Fibroblast of lung (primary cell): ENCODE results near the gene KLHL41.

ENCODE experiments used
- CTCF ChIP-seq, 2 donors: IDR thresholded peaks in 1 of 2; conservative IDR thresholded peaks in 1 of 2; 1 replicate in 1 of 2; 2 replicates in 1 of 2; pipeline ENCODE4 v1.5.1; 2011 to 2012; ENCODE audit warnings: low read length in 2 of 2, control low read depth in 1 of 2, inconsistent platforms in 1 of 2, low read depth in 1 of 2, mild to moderate bottlenecking in 1 of 2
- EZH2 ChIP-seq: IDR thresholded peaks from 2 replicates; pipeline ENCODE4 v1.5.1; 2012; ENCODE audit warnings: low read length, control low read depth, mild to moderate bottlenecking; ENCODE audit errors: missing control alignments

GRCh38 chr2:169486487-169486886, 23.0 kb upstream of the KLHL41 start:
- TF ChIP-seq CTCF (conservative IDR thresholded peaks at IDR 0.05 in 1 of 2, IDR thresholded peaks at IDR 0.05 in 1 of 2; ENCODE audit: low read depth in 1 of 2, low read length in 2 of 2) (no peak), EZH2 (no peak)
